T-helper 1 cell (primary cell): ENCODE measurements around the gene TRIM44.
"Not testable (repeated sequence)": the region's sequence is repeated elsewhere in the genome, so short reads cannot be mapped to it uniquely, and the experiment has no call there.

Experiments
- DNase-seq, 5 donors: peaks; one replicate each; pipeline ENCODE4 v3.0.0-alpha.2; 2012 to 2020

The TRIM44 gene

DNA sequence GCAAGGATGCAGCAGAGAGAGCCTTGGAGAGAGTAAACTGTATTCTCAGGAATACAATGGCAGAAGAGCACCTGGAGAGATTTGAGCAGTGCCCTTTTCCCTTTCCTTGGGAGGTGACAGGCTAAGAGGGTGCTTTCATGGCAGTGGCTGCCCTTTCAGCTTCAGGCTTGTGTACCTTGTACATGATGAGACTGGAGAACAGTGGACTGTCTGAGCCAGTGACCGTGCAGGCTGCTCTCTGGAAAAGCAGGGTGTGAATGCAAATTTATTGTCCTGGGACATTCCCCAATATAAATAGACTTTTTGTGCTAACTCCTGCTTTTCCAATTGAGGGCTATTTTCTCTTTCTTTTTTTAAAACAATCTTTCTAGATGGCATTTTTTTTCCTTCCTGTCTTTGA is 99.3 kb downstream of the TRIM44 start:
- no peak for DNase-seq

GRCh38 chr11:35763301-35763700 is 100.7 kb downstream of the TRIM44 start:
- DNase-seq, result no peak

GRCh38 chr11:35763765-35764164 is 101.2 kb downstream of the TRIM44 start:
- no peak for DNase-seq

DNA sequence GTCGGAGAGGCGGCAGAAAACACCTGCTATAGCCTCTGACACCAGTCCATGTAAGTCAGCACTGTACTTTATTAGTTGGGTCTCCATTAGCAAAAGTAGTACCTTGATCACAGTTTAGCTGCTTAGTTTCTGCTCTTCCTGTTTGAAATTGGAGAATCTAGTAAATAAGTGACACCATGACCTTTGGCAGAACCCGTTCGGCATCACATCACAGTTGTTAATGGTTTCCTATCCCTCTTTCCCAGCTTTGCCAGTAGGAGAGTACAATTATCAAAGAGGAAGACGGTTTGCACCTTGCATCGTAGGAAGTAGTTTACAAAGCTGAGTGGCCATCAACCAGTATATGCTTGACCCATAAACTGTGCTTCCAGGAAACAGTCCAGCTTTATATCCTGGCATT is 101.8 kb downstream of the TRIM44 start:
- no peak for DNase-seq

DNA sequence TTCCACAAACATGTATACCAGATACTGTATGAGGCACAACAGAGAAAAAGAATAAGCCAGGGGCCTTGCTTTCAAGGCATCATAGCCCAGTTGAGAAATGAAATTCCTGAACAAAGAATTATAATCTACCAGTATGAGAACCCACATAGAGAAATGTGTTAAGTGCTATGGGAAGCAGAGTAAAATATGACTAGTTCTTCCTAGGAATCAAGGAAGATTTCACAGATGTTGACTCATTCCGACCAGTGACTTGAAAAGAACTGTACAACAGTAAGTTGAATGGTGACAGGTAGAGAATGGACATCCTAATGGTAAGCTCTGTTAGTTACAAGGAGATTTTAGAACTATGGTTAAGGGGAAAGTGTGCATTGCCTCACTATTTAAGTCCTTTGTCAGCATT is 102.6 kb downstream of the TRIM44 start:
- no peak for DNase-seq

GRCh38 chr11:35766651-35767050 is 104.1 kb downstream of the TRIM44 start:
- no peak for DNase-seq

DNA sequence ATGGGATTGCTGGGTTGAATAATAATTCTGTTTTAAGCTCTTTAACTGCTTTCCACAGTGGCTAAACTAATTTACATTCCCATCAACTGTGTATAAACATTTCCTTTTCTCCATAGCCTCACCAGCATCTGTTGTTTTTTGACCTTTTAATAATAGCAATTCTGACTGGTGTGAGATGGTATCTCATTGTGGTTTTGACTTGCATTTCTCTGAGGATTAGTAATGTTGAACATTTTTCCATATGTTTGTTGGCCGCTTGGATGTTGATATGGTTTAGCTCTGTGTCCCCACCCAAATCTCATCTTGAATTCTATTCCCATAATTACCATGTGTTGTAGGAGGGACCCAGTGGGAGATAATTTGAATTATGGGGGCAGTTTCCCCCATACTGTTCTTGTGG is 107.8 kb downstream of the TRIM44 start:
- not testable (repeated sequence) for DNase-seq

DNA sequence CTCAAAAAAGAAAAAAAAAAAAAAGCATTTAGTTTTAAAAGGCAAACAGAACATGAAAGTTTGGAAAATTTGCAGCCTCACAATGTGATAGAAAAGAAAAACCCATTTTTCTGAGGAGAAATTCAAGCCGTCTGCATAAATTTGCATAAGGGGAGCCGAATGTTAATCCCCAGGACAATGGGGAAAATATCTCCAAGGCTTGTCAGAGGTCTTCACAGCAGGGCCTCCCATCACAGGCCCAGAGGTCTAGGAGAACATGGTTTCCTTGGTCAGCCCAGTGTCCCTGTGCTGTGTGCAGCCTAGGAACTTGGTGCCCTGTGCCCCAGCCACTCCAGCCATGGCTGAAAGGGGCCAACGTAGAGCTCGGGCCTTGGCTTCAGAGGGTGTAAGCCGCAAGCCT is 109.1 kb downstream of the TRIM44 start:
- DNase-seq, result no peak

DNA sequence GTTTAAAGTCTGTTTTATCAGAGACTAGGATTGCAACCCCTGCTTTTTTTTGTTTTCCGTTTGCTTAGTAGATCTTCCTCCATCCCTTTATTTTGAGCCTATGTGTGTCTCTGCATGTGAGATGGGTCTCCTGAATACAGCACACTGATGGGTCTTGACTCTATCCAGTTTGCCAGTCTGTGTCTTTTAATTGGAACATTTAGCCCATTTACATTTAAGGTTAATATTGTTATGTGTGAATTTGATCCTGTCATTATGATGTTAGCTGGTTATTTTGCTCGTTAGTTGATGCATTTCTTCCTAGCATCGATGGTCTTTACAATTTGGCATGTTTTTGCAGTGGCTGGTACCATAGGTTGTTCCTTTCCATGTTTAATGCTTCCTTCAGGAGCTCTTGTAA is 114.7 kb downstream of the TRIM44 start:
- DNase-seq, result not testable (repeated sequence)

GRCh38 chr11:35778943-35779342 is 116.4 kb downstream of the TRIM44 start:
- DNase-seq, result not testable (repeated sequence)

- DNase-seq, result no peak
These were observed 116.8 kb downstream of the TRIM44 start for GRCh38 chr11:35779409-35779808.

DNA sequence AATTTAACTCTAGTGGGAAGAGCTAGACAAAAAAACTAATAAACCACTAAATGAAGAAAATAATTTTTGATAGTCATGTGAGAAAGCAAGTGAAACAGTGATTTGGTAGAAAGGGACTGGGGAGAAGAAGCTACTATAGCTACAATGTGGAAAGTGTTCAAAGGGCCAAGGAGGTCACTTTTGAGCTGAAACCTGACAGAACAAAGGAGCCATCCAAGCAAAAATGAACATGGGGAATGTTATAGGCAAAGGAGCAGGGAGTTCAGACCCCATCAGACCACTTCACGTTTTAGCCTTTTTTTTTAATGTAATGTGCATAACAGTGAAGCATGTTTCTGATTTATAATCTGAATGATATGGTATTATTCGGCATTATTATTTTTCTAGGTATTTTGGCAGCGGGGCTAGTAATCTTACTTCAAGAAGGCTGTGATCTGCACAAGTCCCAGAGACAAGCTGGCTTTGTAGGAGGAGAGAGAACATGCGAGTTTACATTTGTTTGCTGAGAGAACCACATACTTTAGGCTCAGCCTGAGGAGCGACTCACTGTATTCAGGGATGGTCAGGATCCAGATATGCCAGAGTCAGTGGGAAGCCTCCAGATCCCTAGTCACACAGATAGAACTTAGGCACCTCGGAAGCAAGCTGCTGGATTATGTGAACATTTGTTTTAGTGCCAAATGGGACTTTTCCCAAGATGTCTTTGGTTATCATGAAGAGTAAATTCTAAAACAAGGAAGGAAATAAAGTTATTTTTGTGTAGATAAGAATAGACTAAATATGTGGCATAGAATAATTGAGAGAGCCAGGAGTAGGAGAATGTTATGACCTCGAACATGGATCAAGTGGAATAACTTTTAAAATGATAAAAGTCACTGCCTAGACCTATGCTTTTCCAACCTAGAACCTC is 118.6 kb downstream of the TRIM44 start:
- no peak for DNase-seq

DNA sequence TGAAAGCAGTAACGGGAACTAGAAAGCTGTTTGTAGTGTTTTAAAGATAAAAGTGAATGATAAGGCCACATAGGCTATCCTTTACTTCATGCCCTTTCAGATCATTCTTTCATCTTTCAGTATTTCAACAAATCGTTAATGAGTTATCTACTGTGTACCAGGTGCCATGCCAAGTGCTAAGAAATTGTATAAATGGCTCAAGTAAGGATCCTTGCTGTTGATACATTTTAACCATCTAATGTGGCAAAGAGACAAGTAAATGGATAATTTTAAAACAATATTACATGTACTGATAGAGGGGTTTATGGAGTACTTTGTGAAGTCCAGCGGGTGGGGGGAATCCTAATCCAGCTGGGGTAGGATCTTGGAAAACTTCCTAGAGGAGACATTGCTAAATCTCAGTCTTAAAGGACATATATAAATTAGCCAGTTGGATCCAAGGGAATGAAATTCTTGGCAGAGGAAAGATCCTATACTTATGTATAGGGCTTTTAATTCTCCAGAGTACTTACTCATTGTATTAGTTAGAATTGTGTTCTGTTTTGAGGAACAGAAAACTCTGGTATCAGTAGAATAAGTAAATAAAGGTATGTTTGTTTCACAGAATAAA is 119.4 kb downstream of the TRIM44 start:
- DNase-seq, result no peak

DNA sequence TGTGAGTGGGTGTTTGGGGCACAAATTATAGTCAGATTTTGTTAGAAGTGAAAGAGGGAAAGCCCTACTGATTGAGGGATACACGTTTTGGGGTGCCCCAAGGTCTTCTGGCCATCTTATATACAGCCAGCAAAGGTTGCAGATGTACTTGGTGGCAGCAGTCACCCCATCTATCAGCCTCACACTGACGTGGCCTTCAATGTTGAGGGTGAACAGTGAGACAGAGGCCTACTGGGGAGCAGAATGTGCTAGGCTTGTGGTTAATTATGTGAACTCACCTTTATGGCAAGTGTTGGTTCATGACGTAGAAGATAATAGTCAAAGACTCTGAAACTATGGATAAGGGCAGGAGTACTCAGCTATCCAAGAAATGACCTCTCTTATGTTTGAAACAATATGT is 121.2 kb downstream of the TRIM44 start:
- no peak for DNase-seq

DNA sequence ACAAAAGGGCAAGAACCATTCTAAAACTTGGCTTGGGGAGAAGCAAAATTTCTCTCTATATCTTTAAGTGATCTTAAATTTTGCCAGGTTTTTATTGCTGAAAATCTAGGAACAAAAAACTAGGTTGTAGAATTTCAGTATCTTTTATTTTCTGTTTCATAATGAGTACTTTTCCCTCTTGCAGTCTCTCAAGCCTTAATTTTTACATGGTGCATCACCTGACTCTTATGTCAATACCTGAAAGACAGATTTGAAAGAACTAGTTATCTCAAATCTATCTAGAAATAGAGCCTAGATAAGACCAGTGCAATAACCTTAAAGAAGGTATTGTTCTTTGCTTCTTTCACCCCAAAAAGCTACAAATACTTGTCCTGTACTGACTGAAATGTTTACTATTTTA is 122.1 kb downstream of the TRIM44 start:
- DNase-seq, result no peak

GRCh38 chr11:35785287-35786167 is 123.0 kb downstream of the TRIM44 start:
- peak in 1 of 5 donors; percentile 12 for DNase-seq

DNA sequence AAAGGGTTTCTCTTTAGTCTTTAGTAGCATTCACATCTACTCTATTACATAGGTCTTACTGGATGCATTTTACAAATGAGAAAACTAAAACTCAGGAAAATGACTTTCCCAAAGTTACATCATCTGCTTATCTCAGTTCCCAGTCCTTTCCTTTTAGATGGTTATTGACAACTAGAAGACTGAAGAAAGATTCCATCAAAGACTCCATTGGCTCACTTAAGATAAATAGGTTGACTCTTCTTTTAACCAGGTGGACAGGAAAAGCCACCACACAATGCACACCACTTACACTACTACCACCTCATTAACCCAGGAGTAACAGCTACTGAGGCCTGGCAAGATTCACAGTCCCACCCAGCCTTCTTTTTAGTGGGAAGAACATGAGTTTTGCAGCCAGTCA is 123.6 kb downstream of the TRIM44 start:
- DNase-seq, result no peak

DNA sequence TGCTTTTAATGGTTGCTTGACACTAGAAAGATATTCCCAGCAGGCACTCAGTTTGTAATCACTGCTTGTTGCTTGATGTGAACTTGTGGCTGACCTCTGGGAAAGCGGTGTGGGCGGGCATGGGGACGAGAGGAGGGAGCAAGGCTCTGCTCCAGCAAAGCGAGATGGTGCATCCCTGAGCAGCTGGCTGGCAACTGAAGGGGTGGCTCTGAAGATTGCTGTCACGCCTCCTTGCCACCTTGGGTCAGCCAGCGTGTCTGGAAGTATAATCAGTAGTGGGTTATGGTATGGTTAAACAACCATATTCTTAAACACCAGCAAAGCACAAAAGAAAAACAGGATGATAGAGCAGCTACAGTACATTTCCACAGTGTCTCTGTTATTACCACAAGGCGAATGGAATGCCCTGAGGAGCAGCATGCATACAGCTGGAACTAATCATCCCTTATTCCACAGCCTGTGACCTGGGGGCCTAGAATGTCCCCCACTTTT is 124.5 kb downstream of the TRIM44 start:
- no peak for DNase-seq

GRCh38 chr11:35787626-35788025 is 125.1 kb downstream of the TRIM44 start:
- DNase-seq, result no peak

GRCh38 chr11:35791088-35791958 is 128.7 kb downstream of the TRIM44 start:
- DNase-seq, result no peak

DNA sequence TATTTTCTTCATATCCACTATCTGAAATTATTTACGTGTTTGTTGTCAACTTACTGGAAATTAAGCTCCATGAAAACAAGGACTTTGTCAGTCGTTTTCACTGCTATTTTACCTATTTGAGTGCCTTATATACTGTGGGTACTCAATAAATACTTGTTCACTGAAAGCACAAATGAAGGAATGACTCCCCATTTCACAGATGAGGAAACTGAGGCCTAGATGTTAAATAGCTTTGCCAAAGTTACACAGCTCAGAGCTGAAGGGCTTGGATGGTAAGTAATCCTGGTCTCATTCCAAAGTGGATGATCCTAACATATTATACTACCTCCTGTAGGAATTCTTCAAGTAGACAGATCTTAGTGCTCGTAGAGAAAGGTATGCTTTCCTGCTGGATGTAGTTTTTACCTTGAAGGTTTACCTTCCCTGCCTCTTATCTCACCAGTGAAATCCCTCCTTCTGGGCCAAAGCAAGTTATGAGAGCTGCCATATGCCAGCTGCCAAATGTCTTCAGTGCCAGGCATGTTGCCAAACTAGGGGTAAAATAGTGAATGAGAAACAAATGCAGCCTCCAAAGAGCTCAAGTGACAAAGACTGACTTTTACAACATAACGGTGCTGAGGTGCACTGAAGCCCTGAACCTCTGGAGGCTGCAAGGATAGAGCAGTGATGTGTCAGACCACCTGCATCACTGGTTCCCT is 129.7 kb downstream of the TRIM44 start:
- no peak for DNase-seq

DNA sequence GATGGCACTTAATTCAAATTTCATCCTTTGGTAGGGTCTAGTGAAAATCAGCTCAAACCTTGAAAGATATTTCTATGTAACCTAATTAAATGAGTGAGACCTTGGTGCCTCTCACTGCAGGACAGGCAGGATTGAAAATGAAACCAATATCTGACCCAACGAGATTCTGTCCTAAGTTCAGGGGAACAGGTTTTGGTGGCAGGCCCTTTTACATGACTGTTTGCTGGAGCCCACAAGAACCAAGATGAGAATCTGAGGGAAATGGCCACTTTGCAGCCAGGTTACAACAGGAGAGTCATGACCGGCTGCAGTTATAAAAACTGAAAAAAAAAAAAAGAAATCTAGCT is 130.2 kb downstream of the TRIM44 start:
- no peak for DNase-seq
